ENCODE results near the gene ZFYVE28.

GRCh38 chr4:2372488-2373030 lies 45.9 kb downstream of the ZFYVE28 start:
- no peak for TF ChIP-seq CTCF (IDR thresholded peaks at IDR 0.05)
- no peak for TF ChIP-seq POLR2AphosphoS5 (IDR thresholded peaks at IDR 0.05)
- TF ChIP-seq POLR2A (IDR thresholded peaks at IDR 0.05), result no peak
